ENCODE data around the gene TAGLN2.

DNA sequence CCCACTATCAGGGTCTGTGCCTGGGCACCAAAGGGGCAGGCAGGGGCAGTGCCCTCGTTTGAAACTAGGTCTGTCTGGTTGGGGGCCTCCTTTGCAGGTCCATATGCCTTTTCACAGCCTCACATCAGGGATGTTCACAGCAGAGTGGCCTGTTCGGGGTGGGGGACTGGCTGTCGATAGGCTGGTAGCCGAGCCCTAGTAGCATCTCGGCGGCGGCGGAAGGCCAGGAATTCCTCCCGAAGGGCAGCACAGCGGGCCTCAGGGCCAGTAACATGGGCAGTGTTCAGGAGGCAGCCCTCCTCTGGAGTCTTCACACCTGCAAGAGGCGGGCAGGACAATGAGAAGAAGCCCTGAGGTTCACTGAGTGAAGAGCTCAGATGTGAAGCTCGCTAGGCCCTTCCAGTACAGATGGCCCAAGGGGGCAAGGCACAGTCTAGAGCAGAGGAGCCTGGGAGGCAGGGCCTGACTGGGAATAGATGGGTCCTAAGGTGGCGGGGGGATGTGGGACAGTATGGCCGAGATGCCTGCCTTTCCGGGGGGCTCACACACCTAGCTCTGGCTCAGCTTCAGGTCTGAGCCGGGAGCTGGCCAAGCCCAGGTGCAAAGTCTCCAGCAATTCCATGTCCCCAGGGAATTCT lies 2.0 kb upstream of the TAGLN2 start:
- no peak for TF ChIP-seq GATA2 (IDR thresholded peaks at IDR 0.05; ENCODE audit: low read depth, low read length)
- no peak for TF ChIP-seq GATA3 (IDR thresholded peaks at IDR 0.05; ENCODE audit: low read depth, low read length)

All from SH-SY5Y (cell line).